ENCODE results near the gene TM9SF3.
"Not testable (repeated sequence)": the region's sequence is repeated elsewhere in the genome, so short reads cannot be mapped to it uniquely, and the experiment has no call there.

TM9SF3 gene

DNA sequence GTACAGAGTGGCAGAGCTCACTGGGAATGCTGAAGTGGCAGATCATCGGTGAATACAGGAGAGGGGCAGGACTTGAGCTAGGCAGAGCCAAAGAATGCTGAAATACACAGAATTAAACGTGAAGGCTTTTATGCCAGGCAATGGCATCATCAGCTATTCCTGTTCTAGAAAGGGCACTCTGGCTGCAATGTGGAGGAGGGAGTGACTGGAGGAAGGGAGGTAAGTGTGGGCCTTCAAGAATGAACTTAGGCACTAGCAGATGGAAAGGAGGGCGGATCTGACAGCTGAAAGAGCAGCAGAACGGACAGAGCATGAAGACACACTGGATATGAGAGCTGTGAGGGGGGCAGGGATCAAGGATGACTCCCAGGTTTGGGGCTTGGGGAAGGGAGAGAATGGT is 12.0 kb upstream of the TM9SF3 start:
- DNase-seq (ENCODE audit: low read depth), result no peak

DNA sequence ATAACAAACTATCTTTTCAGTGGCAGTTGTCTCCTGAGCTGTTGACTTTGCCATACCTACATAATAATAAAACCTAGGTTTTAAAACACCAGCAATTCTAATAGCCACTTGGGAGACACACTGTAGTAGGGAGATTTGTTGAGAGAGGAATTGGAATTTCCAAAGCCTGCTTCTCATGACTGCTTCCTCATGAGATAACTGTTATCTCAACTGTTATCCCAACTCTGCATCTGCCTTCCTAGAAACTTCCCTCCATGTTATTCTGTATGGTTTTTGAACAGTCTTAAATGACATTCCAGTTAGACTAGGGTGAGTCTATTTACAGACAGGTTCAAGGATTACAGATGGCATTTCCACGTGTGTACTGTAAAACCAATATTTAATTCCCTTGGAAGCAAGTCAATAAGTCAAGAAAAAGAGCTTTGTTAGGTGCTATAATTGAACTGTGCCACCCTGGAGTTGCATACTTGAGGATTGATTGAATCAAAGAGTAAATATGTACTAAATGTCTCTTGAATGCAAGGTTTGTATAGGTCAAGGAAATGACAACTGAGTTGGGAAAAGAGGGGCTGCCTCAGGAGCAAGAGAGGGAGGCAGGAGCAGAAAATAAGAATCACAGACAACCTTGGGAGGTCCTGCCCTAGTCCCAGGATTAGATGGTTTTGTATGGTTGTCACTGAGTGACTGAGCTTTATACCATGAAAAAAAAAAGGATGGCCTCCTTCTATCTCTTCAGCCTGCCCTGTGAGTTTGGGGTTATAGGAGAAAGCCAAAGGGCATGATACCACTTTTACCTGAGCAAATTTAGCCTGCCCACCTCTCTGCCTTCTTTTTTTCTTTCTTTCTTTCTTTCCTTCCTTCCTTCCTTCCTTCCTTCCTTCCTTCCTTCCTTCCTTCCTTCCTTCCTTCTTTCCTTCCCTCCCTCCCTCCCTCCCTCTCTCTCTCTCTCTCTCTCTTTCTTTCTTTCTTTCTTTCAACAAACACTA is 9.9 kb upstream of the TM9SF3 start:
- DNase-seq (ENCODE audit: low read depth), result no peak

DNA sequence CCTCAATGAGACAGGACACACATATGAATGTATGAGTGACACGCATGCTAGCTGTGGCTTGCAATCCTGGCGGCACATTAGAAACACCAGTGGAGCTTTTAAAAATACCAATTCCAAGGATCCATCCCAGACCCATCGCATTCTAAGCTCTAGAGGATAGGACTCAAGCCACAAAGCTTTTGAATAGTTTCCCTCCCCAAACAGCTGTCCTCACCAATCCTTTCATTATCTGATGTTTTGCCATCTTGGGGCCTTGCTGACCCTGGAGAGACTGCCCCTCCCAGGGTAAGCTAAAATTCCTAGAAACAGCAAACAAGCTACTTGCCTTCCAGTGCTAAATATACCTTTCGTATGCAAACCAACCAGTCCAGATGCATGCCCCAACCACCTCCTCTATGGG is 8.9 kb upstream of the TM9SF3 start:
- no peak for DNase-seq (ENCODE audit: low read depth)

DNA sequence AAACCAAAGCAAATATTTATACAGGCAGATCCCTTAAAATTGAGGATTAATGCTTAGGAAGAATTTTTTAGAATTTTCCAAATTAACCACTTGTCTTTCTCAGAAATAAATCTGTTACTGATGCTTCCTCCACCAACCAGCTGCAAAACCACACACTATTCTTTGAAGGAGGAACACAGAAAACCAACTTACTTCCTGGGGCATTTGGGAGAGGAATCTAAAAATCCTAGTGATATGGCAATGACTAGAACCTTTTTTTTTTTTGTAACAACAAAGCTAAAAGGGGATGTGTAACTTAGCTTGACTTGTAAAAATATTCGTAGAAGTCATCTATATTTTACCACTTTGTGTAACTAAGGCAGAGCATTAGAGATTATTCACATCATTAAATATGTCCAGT is 5.1 kb upstream of the TM9SF3 start:
- DNase-seq (ENCODE audit: low read depth), result no peak

DNA sequence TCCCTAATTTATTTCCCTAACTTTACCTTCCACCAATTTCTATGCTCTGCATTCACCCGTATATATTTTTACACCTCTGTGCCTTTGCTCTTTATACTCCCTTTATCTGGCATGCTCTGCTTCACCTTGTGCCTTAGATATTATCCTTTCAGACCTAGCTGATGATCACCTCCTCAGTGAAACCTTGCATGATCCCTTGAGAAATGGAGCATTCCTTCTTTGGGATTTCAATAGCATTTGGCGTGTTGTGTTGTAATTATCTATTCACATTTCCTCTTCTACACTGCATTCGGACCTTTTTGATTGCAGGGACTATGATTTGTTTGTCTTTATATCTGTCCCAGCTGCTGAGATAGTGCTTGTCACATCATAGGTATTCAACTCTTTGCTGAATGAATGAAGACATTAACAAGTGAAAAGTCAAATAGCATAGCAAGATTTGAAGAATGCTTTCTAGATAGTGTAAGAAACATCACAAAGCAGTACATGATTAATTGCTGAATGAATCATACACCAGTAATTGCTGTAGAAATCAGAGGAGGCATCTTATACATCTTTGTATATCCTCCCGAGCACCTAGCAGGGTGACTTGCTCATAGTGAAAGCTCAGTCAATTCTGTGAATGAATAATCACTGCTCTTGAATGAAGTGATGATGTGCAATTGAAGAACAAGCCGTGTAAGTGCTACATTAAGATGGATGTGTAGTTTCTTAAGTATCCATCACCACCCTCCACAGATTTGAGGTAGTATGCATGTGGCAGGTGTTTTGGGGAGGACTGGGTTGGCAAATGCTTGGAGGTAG is 2.0 kb upstream of the TM9SF3 start:
- DNase-seq (ENCODE audit: low read depth), result no peak

DNA sequence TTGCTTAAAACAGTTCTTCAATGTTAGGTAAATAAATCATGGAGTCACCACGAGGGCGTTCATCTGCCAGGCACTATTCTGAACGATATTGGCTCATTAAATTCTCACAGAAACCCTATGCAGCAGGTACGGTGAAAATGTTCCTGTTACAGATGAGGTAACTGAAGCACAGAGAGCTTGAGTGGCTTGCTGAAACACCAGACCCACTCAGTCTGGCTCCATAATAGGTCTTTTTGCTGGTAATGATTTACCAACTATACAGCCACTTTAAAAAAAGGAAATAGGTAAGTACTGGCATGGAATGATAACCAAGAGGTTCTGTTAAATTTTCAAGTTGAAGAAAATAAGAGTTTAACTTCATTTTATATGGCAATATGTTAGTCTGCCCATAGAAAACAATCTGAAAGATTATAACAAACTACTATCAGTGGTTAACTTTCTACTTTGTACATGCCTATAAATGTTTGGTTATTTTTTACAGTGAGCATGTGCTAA is 1.3 kb upstream of the TM9SF3 start:
- DNase-seq (ENCODE audit: low read depth), result no peak

DNA sequence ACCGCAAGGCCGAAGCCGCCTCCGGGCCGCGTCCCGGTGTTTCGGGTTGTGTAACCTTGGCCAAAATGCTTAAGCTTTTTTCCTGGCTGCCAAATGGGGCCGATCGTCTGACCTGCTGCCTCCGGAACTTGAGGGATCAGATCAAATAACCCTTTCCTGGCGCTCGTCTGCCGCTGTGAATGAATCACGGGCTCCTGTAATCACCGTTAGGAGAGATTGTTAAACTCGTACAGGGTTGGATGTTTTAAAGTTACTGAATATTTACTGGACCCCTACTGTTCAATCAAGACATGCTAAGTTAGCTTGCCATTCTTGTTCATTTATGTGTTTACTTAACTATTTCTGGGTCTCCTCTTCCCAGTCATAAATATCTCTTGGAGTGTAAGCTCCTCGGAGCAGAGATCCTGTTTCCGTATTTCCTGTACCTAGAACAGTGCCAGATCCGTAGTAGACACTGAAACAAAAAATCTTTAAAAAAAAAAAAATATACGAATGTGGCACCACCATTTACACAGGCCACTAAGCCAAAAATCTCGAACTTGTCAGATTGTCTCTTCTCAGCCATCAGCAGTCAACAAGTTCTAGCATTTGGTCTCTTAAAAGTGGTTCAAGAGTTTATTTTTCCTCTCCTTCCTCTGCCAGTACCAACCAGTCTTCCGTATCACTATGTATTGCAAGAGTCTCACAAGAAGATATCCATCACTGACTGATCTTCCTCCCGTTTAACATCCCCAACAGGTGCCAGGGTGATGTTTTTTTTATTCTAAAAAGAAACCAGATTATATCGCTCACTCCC is 650 bp upstream of the TM9SF3 start:
- no peak for DNase-seq (ENCODE audit: low read depth)

DNA sequence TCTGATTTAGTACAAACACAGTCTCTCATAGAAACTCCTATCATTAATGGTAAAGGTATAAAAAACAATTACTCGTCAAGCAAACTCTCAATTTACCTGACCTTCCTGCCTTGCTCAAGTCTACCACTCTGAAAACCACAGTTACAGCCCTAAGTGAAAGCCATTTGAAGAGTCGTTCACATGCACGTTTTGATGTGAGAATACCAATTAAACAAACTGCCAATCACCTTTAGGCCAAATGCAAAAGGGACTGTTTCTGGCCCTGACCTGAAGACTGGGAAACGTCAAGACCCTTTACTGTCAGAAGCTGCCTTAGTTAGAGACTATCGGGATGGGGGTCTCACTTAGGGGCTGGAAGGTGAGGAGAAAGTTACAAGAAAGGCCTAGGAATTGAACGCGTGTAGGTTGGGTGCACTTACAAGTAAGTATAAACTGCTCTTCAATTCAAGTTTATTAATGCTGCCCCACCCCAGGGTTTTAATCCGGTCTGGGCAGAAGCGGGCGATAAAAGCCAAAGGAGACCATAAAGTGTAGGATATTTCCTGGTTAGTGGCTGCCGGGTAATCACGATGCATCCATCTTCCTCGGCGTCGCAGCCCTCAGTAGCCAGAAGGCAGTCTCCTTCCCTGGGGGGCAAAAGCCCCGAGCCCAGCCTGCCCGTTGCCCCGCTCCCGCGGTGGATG is 935 bp downstream of the TM9SF3 start:
- no peak for DNase-seq (ENCODE audit: low read depth)

DNA sequence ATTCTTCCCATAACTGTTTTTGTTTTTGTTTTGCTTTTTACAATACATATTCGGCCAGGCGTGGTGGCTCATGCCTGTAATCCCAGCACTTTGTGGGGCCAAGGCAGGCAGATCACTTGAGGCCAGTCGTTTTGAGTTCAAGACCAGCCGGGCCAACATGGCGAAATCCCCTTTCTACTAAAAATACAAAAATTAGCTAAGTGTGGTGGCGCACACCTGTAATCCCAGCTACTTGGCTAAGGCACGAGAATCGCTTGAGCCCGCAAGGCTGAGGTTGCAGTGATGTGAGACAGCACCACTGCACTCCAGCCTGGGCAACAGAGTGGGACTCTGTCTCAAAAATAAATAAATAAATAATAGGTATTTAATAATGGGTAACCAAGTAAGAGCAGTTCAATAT is 2.3 kb downstream of the TM9SF3 start:
- no peak for DNase-seq (ENCODE audit: low read depth)

DNA sequence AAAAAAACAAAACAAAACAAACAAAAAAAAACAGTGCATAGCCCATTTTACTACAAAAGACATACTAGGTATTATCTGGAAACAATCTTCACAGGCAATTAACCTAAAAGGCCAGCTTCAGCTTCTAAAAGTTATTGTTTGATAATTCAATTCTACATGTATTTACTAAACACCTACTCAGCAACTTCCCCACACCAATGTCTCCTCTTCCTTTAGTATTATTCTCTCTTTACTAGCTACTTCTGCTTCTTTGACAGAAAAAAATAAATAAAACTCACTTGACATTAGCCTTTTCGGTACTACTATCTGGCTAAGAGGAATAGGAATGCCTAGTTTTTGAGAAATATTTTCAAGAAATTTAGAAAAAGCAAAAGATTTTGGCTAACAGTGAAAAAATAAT is 2.8 kb downstream of the TM9SF3 start:
- no peak for DNase-seq (ENCODE audit: low read depth)

DNA sequence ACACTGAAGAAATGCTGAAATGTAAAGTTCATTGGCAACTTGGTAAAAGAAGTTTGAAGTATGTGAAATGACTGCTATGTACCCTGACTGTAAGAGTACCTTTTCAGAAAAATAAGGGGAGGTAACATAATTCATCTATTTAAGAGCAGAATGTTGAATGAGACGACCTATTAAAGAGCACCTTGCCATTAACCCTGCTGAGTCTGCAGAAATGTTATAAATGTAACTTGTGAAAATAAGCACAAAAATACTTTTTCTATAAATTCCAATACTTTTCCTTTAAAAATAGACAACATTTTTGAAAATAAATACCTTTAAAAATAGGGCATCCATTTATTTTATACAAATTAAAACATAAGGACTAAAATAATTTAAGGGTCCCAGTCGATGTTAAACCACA is 7.7 kb downstream of the TM9SF3 start:
- no peak for DNase-seq (ENCODE audit: low read depth)

DNA sequence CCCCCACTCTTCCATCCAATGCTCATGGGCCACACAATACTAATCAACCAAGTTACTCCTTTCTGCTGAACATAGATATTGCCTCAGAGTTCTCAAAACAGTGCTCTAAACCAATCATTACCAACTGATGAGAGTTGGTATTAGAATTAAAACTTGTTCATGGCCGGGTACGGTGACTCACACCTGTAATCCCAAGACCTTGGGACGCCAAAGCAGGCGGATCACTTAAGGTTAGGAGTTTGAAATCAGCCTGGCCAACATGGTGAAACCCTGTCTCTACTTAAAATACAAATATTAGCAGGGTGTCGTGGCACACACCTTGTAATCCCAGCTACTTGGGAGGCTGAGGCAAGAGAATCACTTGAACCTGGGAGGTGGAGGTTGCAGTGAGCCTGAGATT is 8.2 kb downstream of the TM9SF3 start:
- no peak for DNase-seq (ENCODE audit: low read depth)

DNA sequence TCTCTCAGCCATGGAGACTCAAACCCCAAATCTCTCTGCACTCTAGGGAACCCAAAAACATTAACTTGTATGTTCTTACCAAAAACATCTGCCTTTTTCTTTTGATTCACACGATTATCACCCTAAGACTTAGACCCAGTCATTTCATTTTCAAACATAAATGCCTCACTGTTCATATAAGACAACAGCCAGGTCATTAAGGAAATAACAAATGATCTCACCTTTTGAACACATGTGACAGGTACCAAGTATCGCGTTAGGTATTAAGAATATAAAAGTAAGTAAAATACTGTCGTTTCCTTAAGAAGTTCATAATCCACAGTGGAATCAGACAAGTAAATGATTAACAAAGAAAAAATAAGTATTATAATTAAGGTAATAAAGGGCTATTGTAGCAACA is 8.8 kb downstream of the TM9SF3 start:
- no peak for DNase-seq (ENCODE audit: low read depth)

DNA sequence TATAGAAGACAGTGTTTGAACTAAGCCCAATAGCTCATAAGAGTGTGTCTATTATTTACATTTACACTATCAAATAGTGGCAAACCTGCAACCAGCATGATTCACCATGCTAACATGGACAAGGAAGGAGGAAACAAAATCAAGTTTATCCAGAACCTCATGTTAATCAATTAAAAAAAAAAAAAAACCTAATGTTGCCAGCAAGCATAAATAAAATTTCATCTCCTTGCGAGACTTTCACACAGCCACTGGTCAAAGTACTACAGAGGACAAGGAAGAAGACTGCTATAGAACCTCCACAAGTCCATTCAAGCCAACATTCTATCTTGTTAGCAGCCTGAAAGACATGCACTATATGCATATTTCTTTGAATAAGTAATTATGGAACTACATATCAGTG is 9.7 kb downstream of the TM9SF3 start:
- no peak for DNase-seq (ENCODE audit: low read depth)

DNA sequence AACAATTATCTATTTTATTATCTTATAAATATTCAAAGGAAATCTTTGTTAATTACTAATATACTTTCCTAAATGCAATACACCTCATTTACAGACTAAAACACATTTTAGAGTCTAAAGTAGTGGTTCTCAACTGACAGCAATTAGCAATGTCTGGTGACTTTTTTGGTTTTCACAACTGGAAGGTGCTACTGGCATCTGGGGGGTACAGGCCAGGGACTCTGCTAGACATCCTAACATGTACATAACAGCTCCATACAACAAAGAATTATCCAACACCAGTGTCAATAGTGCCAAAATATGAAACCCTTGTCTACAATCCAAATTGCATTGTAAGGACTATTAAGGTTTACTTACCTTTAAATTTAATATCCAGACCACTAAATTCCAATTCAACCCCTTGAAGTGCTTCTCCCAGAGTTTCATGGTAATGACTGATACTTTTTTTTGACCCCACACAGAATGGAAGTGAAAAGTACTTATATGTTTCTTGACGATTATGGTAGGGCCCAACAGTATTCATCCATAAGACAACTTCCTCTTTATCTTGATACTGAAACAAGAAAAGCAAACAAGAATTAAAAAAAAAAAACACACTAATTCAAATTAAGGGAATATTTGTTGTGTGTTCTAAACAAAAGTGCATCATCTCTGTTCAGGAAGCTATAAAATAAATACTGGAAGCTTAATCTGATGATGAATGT is 10.4 kb downstream of the TM9SF3 start:
- DNase-seq (ENCODE audit: low read depth), result no peak

DNA sequence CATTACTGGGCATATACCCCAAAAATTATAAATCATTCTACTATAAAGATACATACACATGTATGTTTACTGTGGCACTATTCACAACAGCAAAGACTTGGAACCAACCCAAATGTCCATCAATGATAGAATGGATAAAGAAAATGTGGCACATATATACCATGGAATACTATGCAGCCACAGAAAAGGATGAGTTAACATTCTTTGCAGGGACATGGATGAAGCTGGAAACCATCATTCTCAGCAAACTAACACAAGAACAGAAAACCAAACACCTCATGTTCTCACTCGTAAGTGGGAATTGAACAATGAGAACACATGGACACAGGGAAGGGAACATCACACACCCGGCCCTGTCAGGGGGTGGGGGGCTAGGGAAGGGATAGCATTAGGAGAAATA is 12.2 kb downstream of the TM9SF3 start:
- not testable (repeated sequence) for DNase-seq (ENCODE audit: low read depth)

DNA sequence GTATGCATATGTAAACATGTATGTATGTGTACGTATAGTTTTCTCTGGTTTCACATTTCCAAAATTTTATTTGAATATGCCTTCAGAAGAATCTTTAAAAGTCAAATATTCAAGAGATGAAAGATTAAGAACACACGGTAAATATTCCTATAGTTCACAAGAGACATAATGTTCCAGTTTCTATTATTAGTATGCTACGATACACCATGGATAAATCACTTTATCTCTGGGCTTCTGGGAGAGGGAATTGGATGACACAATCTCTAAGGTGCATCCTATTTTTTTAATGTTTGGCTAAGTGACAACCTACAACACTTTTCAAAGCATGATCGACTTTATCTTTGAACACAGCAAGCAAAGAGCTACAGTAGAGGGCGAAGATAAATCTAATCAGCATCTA is 13.8 kb downstream of the TM9SF3 start:
- no peak for DNase-seq (ENCODE audit: low read depth)

DNA sequence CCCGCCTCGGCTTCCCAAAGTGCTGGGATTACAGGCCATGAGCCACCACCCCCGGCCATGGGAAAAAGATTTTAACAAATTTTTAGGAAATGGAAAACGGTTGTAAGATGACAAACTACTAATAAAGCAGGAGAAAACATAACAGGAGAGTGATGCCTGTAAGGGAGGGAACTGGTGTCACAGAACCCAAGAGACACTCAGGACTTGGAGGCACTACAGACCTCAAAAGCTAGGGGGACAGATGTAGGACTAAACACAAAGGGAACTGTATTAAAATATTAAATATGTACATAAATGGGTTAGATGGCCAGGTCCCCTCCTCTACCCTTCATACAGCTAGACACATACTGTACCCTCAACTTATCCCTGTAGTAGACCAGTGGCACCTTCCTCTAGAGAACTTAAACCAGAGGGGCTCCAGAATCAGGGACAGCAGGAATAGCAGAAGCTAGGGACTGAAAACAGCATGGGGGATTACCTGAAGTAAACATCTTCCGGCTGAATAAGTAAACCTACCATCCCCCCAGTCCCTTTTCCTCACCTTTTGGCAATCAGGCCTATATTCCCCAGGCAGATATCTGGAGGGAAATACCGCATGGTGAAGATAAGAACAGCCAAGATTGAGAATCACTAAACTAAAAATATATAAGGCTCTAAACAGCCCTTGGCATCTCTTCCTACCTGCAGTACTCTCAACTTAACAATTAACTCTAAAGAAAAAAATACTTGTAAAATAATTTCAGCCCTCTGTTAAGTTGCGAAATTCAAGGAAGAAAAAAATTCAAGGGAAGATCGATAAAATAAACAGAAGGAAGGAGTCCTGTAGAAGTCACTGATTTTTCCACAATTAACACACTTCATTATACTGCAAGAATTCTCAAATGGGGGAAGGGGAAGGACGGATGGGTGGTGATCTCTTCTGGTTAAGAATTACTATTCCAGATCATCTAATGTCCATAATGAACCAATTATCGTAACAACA is 15.5 kb downstream of the TM9SF3 start:
- no peak for DNase-seq (ENCODE audit: low read depth)

DNA sequence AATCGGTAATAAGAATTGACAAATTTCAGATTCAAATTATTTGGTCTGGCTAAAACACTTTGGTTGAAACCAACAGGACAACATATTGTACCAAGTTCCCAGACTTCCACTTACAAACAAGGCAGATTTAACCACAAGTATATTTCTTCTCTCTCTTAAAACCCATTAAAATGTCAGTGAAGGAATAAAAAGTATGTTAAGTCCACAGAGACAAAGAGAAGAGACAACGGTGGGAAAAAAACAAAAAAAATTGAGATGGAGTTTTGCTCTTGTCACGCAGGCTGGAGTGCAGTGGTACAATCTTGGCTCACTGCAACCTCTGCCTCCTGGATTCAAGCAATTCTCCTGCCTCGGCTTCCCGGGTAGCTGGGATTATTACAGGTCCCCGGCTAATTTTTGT is 16.3 kb downstream of the TM9SF3 start:
- no peak for DNase-seq (ENCODE audit: low read depth)

DNA sequence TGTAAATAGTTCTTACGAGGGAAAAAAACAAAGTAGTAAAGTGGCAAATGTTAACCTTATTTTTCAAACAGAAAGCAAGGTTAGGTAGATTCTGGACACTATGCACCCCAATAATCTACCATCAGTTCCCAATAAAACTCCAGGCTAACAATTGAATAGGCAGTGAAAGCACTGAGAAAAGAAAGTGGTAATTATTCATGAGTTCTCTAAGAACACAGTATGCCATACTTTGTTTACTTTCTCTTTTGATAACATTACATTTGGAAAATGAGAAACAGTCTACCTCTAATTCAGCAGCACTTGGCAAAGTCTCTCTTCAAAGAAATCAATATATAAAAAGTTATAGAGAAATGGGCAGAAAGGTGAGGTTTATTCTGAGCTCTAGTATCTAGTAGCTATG is 18.4 kb downstream of the TM9SF3 start:
- no peak for DNase-seq (ENCODE audit: low read depth)

Measured in stimulated activated CD8-positive, alpha-beta memory T cell treated with anti-CD3 and anti-CD28 coated beads, Interleukin-7, amount 100 ng/mL, for 24 hours (primary cell).